Vagina (tissue), 2 donors: Measurements from ENCODE around the gene ANO2.

Experiments
- POLR2A ChIP-seq, 2 donors: fragments of 450-650 bp; IDR thresholded peaks; one replicate each; pipeline ENCODE4 v1.6.1; 2017; ENCODE audit warnings: antibody characterized with exemption in 2 of 2, mild to moderate bottlenecking in 2 of 2, moderate library complexity in 2 of 2
- TF ChIP-seq, protein P1 (sequence below), 3 experiments: fragments of 450-650 bp in 2 of 3; fragments of 200-600 bp in 1 of 3; sonication (generic) in 1 of 3; IDR thresholded peaks; one replicate each; pipeline ENCODE4 v1.5.1; 2017 to 2019; ENCODE audit warnings: antibody characterized with exemption in 3 of 3, mild to moderate bottlenecking in 2 of 3, moderate library complexity in 2 of 3

DNA sequence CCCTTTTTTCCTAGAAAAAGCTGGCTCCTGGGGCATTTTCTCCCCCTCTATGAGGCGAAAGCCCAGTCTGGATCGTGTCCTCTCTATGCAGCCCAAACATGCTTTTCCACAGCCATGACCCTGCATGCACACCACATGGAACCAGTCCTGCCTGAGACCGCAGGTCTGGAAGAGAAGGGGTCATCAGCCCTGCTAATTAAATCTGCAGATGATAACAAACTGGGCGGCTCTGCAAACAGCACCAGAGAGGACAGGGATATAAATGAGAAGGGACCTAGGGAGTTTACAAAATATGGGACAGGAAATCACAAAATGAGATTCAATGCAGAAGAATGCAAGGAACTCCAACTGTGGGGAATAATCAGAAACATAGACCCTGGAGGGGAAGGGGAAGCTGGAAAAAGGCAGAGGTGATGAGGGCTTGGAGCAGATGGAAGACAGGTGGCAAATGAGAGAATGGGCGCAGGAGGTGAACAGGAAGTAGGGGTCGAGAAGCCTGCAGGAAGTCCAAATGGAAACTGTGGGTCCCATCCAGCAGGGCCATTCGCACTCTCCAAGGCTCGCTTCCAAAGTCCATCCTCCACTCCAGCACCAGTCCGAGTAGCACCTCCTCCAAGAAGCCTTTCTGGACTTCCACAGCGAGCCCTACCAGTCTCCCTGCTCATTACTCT, 76.3 kb downstream of the ANO2 start:
- TF ChIP-seq POLR2A (IDR thresholded peaks at IDR 0.05), result no peak
- TF ChIP-seq, protein P1, sequence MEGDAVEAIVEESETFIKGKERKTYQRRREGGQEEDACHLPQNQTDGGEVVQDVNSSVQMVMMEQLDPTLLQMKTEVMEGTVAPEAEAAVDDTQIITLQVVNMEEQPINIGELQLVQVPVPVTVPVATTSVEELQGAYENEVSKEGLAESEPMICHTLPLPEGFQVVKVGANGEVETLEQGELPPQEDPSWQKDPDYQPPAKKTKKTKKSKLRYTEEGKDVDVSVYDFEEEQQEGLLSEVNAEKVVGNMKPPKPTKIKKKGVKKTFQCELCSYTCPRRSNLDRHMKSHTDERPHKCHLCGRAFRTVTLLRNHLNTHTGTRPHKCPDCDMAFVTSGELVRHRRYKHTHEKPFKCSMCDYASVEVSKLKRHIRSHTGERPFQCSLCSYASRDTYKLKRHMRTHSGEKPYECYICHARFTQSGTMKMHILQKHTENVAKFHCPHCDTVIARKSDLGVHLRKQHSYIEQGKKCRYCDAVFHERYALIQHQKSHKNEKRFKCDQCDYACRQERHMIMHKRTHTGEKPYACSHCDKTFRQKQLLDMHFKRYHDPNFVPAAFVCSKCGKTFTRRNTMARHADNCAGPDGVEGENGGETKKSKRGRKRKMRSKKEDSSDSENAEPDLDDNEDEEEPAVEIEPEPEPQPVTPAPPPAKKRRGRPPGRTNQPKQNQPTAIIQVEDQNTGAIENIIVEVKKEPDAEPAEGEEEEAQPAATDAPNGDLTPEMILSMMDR (IDR thresholded peaks at IDR 0.05), result no peak
